HG02763 (cell line): Measurements from ENCODE around the gene B3GNT8.
"Not testable (repeated sequence)": the region's sequence is repeated elsewhere in the genome, so short reads cannot be mapped to it uniquely, and the experiment has no call there.

Experiments used
- ATAC-seq: cut with Tn5 transposase; IDR thresholded peaks from one replicate; pipeline ENCODE4 v1.9.1; 2021; ENCODE audit warnings: mild to moderate bottlenecking, moderate library complexity; ENCODE audit not compliant: unreplicated experiment

Gene B3GNT8, protein sequence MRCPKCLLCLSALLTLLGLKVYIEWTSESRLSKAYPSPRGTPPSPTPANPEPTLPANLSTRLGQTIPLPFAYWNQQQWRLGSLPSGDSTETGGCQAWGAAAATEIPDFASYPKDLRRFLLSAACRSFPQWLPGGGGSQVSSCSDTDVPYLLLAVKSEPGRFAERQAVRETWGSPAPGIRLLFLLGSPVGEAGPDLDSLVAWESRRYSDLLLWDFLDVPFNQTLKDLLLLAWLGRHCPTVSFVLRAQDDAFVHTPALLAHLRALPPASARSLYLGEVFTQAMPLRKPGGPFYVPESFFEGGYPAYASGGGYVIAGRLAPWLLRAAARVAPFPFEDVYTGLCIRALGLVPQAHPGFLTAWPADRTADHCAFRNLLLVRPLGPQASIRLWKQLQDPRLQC

DNA sequence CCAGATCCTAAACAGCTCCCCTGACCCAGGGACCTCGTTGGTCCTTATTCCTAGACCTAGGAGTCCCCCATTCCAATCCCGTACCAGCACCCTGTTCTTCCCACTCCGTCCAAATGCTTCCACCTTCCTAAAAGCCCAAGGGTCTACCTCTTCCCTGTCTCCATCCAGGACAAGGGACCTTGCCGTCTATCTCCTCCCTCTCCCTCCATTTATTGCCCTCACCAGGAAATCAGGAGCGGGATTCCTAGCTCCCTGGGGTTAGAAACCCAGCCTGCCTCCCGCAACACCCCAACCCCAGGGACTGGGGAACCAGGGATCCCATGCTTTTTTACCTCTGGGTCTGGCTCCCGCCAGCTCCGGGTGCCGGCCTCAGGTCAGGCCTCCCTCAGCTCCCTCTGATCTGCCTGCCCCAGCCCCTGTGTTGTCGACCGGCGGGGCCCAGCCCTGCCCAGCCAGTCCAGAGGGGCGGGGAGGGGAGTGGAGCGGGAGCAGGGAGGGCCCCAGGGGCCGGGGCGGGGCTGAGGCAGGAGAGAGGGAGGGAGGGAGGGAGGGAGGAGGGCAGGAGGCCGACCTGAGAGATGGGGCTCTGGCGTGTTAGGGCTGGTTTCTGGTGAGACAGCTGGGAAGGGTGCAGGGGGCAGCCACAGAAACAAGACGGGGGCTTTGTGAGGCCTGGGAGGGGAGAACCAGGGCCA is at the start of gene B3GNT8:
Gene B3GNT8, minus strand, starts transcription at position 423 of the 695 bp plus-strand sequence. CDS start 596 bp downstream, outside the sequence.
- ATAC-seq: no peak

DNA sequence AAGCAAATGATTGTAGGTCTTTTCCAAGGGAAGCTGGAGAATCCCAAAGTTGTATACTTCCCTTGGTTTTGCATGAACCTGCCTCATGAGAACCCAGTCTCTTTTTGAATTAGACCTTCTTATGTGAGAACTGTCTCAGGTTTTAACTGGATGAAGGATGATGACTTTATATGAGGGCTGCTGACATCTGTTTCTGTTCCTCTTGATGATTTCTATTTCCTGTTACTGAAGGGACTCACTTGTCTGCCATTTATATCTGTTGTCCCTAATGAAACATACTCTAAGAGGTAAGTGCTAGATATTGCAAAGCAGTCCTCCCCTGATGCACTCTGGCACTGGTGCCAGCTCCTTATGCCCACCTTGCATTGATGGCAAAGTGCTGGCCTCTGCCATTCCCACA is 49.4 kb upstream of the B3GNT8 start:
- no peak for ATAC-seq

DNA sequence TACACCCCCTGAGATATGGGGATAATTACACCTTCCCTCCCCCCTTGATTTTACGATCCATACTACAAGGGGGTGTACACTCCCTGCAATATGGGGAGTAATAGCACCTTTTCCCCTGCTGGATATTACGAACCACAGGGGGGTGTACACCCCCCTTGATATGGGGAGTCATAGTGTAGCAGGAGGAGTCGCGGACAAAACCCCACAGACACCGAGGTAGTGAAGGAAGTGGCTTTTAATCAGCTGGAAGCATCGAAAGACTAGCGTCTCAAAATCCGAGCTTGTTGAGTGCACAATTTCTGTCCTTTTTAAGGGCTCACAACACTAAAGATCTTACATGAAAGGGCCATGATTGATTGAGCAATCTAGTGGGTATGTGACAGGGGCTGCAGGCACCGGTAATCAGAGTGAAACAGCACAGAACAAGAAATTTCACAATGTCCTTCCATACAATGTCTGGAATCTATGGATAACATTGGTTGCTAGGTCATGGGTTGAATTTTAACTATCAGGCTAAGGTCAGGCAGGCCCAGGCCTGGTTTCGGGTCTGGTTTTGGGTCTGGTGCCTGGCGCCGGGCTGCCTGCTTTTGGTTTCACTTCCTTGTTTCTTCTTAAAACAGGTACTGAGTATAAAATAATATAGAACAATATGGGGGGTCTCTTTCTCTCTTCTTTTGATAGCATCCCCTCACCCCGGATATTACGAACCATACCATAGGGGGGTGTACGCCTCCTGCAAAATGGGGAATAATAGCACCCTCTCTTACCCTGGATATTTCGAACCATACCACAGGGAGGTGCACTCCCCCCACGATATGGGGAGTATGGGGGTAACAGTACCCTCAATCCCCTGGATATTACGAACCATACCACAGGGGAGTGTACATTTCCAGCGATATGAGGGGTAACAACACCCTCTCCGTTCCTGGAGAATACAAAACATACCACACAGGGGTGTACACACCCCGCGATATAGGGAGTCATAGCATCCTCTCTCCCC is 36.4 kb upstream of the B3GNT8 start:
- not testable (repeated sequence) for ATAC-seq

DNA sequence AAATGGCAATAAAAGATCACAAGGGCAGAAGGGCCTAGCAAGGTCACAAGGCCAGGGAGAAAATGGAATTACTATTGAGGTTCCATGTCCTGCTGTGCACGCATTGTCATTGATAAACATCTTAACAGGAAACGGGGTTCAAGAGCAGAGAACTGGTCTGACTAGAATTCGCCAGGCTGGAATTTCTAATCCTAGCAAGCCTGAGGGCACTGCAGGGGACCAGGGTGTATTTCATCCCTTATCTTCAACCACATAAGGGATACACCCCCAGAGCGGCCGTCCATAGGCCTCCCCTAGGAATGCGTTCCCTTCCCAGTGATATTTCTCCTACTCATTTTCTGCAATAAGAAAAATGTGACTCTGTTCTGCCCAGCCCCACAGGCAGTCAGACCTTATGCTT is 35.3 kb upstream of the B3GNT8 start:
- ATAC-seq: no peak

DNA sequence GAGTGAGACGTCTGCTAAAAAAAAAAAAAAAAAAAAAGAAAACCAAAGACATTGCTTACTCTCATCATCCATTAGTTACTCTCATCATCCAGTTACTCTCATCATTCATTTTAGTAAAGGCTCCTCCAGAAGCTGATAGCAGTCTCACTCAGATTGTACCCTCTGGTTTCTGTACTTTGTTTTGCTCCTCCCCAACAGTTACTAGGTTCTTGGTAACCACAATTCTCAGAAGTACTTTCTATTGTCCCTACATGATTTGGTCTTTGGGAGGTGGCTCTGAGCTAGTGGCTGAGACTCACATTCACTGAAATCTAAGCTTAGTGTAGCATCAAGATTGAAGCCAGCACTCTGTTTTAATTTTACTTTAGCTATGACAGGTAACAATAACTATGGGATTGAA is 30.1 kb upstream of the B3GNT8 start:
- no peak for ATAC-seq

DNA sequence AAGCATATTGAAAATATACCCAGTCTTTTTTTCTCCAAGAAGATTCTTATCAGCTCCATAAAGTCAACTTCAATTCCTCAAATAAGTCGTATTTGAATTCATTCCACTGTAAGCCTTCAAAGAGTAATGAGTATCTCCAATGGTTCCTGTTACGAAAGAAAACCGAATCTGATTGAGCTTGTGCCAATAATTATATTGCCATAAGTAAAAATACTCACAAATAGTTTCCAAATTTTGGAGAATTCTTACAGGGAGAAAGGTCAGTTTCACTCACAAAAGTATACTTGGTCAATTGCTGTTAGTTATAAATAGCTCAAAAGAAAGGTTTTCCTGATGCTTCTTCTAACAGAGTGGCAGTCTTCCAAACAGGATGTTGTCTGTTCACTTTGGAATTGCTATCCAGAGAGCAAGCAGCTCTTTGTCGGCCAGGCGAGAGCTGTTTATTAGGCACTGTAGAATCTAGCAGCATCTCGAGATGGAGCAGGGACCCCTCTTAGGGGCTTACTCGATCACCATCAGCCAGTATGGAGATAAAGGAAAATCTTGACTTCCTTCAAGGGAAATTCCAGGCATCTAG is 29.3 kb upstream of the B3GNT8 start:
- ATAC-seq: no peak

DNA sequence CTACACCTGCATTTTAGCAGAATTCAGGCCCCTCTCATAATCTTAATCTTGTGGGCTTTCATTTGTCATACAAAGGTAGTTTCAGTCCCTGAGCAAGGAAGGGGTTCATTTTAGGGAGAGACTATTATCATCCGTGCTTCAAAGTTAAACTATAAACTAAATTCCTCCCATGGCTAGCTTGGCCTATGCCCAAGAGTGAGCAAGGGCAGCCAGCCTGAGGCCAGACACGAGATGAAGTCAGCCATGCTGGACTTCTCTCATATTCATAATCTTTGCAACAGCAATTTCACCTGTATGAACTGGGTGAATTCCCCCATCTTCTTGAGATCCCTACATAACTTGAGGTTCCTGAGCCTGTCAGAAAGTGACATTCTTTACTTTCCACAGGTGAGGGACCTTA is 28.8 kb upstream of the B3GNT8 start:
- ATAC-seq: no peak

DNA sequence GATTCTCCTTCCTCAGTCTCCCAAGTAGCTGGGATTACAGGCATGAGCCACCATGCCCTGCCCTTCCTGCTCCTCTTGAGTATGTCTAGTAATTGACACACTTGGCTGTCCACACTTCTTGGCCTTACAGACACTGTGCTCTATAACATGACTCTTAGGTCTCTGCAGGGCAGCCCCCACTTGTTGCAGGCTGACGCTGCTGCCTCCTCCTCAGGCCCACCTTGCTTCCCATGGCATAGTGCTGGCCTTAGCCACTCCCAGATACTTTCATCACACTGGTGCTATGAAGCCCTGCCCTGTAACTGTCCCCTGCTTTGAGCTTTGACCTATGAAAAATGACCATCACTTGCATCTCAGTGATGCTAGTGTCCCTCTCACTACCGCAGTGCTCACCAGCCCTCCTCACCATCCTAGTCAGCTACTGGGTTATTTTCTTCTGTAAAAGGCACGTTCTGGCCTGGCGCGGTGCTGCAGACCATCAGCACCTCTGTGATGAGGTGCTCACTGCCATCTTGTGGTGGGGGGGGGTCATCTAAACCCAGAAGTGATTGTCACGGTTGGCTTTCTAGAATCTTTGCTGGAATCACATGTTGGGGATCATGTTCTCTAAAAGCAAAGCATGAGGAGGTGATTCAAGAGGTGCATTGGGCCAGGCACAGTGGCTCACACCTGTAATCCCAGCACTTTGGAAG is 25.6 kb upstream of the B3GNT8 start:
- ATAC-seq: no peak

DNA sequence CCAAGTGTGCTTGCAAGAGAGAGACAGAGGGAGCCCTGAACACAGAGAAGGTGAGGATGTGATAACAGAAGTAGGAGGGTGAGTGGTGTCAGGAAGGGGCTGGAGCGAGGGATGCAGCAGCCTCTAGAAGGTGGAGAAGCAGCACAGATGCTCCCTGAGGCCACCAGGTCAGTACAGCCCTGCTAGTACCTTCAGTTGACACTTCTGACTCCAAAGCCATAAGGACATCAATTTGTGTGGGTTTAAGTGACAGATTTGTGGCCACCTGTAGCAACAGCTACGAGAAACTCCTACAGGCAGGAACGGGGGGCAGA is 22.6 kb upstream of the B3GNT8 start:
- ATAC-seq: no peak

DNA sequence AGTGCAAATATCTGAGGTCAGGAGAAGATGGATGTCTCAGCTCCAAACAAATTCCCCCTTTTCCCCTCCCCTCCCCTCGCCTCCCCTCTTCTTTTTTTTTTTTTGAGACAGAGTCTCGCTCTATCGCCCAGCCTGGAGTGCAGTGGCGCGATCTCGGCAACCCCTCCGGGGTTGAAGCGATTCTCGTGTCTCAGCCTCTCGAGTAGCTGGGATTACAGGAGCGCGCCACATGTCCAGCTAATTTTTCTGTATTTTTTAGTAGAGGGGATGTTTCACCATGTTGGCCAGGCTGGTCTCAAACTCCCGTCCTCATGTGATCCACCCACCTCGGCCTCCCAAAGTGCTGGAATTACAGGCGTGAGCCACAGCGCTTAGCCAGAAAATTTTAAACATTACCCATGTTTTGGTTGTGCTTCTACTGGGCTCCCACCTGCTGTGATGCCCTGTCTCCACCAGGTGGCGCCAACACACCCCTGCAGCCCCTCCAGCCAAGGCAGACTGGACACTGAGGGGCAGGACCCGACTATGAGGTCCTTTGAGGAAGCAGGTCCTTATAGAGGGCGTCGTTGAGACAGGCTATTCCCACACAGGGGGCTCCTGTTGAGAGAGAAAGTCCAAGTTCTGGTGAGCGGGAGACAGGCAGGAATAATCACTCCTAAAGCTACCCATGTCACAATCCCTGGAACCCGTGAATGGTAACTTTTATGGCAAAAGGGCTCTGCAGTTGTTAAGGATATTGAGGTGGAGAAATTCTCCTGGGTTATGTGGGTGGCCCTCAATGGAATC is 22.1 kb upstream of the B3GNT8 start:
- peak; percentile 77 for ATAC-seq

DNA sequence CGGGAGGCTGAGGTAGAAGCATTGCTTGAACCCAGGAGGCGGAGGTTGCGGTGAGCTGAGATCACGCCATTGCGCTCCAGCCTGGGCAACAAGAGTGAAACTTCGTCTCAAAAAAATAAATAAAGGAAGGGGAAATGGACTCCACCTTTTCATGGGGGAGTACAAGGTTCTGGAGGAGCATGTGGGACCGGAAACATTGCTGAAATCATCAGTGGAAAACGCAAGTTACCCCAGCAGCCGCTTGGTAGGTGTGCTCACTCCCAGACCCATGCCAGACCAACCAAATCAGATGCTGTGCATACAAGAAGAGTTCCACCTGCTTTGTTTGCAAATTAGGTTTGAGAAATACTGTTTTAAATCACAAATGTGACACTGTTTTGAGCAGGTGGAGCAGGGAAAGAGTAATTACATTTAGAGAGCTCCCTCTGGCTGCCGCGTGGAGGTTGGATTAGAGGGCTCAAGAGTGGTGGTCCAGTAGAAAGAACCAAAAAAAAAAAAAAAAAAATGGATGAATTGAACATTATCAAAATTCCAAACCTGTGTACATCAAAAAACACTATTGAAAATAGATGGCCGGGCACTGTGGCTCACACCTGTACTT is 20.7 kb upstream of the B3GNT8 start:
- ATAC-seq: no peak

DNA sequence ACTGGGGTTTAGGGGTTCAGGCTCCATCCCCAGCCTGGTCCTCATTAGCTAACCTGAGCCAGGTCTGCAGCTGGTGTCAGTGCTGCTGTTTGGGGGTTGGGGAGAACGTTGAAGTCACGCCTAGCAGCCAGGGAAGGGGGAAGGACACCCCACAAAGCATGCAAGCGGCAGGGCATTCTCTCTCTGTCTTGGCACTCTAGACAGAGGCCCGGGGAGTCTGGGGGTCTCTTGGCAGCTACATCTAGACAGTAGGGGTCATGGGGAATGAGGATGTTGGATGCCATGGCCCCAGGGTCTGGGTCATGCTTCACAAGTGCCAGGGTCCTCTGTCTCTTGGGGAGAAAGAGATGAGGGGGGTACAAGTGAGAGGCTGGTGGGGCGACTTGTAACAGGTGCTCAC is 18.4 kb upstream of the B3GNT8 start:
- ATAC-seq: no peak

DNA sequence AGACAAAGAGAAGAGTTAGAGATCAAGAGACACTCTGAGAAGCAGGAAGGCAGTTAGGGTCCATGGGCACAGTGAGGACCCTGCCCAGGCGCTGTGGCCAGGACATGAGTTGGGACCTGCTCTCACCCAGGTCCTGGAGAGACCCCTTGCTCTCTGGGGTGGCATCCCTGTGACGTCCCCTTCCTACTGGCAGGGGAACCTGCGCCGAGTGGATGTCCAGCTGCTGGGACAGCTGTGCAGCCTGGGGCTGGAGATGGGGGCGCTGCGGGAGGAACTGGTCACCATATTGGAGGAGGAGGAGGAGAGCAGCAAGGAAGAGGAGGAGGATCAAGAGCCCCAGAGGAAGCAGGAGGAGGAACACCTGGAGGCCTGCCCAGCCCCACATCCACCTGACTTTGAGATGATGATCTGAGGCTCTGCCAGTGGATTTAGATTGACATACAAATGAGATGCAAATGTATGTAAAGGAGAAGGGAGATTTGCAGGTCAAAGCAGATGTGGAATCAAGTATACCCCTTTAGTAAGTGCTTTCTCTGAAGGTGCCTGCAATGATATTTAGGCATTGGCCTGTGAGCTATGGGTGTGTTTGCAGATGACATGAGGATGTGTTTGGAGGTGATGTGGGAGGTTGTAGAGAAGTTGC is 16.8 kb upstream of the B3GNT8 start:
- ATAC-seq: no peak

DNA sequence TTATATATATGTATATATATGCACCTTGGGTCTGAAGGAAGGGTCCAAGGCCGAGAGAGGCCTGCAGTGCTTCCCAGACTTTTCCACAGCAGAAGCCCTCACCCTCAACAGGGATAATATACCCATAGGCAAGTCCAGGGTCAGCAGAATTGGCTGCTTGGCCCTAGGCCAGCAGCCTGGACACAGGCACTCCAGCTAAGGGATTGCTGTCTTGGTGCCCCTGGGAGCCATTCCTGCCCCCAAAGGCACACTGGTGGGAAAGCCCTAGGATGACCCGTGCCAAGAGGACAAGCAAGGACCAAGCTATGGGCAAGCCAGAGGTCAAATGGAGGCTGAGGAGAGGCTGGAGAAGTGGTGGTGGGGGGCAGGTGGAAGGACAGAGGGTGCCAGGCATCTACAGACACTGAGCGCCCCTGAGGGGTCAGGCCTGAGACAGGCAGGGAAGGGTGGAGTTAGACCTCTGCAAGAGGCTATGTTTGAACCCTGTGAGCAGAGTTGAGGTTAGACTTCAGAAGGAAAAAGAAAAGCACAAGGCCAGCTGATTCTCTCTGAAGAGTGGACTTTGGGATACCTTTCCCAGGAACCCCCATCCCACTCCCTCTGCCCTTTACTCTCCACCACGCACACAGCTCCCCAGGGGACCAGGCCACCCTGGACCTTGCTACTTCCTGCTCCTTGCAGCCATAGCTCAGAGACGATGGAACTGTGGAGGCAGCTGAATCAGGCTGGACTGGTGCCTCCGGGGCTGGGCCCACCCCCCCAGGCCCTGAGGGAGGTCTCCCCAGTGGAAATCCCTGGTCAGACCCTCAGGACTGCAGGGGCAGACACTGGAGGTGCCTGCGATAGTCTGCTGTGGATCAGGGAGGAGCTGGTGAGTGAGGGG is 15.5 kb upstream of the B3GNT8 start, which contains the start of gene ERICH4:
Gene ERICH4, plus strand, starts transcription at position 684 of the 883 bp plus-strand sequence. Its CDS starts 14 bp downstream, at position 698.
- no peak for ATAC-seq

DNA sequence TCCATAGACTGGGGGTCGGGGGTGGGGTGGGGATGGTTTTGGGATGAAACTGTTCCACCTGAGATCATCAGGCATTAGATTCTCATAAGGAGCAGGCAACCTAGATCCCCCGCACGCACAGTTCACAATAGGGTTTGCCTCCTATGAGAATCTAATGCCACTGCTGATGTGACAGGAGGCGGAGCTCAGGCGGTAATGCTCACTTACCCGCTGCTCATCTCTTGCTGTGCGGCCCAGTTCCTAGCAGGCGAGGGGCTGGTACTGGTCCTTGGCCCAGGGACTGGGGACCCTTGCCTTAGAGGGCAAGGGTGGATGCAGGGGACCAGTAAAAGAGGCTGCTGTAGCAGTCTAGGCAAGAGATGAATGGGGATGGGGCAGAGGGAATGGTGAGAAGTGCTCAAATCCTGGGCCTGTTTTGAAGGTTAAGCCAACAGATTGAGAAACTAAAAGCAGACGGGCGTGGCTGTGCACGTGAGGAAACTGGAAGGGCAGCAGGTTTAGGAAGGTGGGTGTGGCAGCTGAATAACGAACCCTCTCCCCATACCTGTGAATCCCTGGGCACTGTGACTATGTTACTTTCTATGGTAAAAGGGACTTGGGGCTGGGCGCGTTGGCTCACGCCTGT is 14.3 kb upstream of the B3GNT8 start:
- no peak for ATAC-seq

DNA sequence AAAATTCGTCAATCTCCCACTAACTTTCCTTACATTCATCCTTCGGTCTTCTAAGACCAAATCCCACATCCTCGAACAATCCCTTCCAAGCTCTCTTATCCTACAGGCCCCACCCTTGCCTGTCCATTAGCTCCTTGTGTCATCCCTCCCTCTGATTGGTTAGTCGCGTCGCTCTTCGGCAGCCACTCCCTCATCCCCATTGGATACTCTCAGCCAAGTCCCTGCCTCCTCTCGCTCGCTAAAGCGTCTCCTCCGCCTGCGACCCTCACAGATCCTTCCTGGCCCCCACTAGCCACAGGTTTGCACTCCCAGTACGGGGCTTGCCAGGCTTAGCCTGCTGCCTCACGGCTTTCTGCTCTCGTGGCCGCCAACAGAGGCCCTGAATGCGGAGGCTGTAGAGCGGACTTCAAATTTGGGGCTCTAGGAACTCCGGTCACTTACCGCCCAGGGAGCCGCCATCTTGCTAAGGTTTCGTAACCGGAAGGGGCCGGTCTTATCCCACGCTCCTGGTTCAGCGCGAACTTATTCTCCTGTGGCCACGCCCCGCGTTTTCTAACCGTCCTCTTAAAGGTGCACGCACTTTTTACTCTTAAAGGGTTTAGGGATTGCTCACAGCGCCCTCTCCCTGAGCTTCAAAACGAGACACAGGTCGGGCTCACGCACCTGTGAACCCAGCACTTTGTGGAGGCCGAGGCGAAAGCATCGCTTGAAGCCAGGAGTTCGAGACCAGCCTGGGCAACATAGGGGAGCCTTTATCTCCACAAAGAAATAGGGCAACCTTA is 12.5 kb upstream of the B3GNT8 start, which contains the start of gene DMAC2:
Gene DMAC2, minus strand, starts transcription at position 472 of the 782 bp plus-strand sequence. Its CDS starts 13 bp downstream, at position 459.
- peak; percentile 90 for ATAC-seq
